ENCODE results near the gene TRIM59.

- TF ChIP-seq CTCF (IDR thresholded peaks at IDR 0.05) (no peak), POLR2A (IDR thresholded peaks at IDR 0.05) (no peak)
These were observed 3.7 kb downstream of the TRIM59 start for GRCh38 chr3:160445854-160446253.

Measured in lower leg skin (tissue), 3 donors.